CD4-positive, alpha-beta T cell treated with Interleukin-12 subunit alpha and Interleukin-12 subunit beta, for 1 hour (primary cell): ENCODE measurements around the gene MLEC.

Source experiments
- DNase-seq: peaks from one replicate; pipeline ENCODE4 v3.0.0-alpha.2; 2020

Gene MLEC

DNA sequence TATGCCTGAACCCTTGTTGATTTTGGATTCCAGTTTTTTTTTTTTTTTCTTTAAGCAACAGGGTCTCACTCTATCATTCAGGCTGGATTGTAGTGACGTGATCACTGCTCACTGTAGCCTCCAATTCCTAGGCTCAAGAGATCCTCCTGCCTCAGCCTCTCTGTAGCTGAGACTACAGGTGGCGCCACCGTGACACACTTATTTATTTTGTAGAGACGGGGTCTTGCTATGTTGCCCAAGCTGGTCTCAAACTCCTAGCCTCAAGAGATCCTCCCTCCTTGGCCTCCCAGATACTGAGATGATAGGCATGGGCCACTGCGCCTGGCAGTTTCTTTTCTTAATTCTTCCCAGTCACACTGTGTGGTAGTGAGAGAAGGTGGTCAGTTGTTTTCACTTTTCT, 63.9 kb downstream of the MLEC start:
- no peak for DNase-seq

DNA sequence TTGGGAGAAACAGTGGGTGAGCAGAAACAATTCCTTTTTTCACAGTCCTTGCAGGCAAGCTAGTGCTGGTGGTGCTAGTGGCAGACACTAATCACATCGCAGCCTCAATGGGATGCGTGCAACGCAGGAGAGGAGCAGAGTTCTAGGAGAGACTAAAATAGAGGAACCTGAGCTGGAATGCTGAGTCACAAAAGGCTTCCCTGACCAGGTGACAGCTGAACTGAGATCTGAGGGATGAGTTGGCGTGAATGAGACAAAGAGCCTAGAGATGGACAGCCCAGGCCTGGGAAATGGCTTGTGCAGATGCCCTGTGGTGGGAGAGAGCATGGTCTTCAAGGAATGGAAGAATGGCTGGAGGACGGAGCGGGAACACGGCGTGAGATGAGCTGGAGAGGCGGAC, 64.4 kb downstream of the MLEC start:
- DNase-seq: no peak
